Smooth muscle cell (in vitro differentiated cells): ENCODE measurements around the gene RAB23. TPM values are rescaled to one million over a fixed set of nuclear protein-coding genes. Genes with fewer than 3 reads are reported as not detected.

Experiments used
- DNase-seq: peaks from one replicate; lab custom pipeline; 2025; ENCODE audit not compliant: unreplicated experiment; lab: John Stamatoyannopoulos, UW
- H2AFZ ChIP-seq: fragments of 200-600 bp; sonication (generic); 2 replicates; pipeline ENCODE4 v1.6.0; 2016; ENCODE audit warnings: antibody characterized with exemption, low read depth, mild to moderate bottlenecking
- H3F3A ChIP-seq: fragments of 200-600 bp; sonication (generic); 2 replicates; pipeline ENCODE4 v1.6.0; 2017; ENCODE audit warnings: antibody characterized with exemption, low read depth
- H3K27ac ChIP-seq: fragments of 200-600 bp; sonication (generic); 2 replicates; pipeline ENCODE4 v1.5.1; 2016; ENCODE audit warnings: low read depth, mild to moderate bottlenecking
- H3K27me3 ChIP-seq: fragments of 200-600 bp; sonication (generic); 2 replicates; pipeline ENCODE4 v1.6.1; 2016; ENCODE audit warnings: low read depth, mild to moderate bottlenecking
- H3K36me3 ChIP-seq: fragments of 200-600 bp; sonication (generic); 2 replicates; pipeline ENCODE4 v1.5.1; 2016; ENCODE audit warnings: low read depth
- H3K4me1 ChIP-seq: fragments of 200-600 bp; sonication (generic); 2 replicates; pipeline ENCODE4 v1.5.1; 2016; ENCODE audit warnings: low read depth
- H3K4me2 ChIP-seq: fragments of 200-600 bp; sonication (generic); 2 replicates; pipeline ENCODE4 v1.6.0; 2016; ENCODE audit warnings: mild to moderate bottlenecking
- H3K4me3 ChIP-seq: fragments of 200-600 bp; sonication (generic); 2 replicates; pipeline ENCODE4 v1.5.1; 2016; ENCODE audit warnings: mild to moderate bottlenecking
- H3K79me2 ChIP-seq: fragments of 200-600 bp; sonication (generic); 2 replicates; pipeline ENCODE4 v1.6.0; 2016; ENCODE audit warnings: low read depth, mild to moderate bottlenecking
- H3K9ac ChIP-seq: fragments of 200-600 bp; sonication (generic); 2 replicates; pipeline ENCODE4 v1.6.0; 2016; ENCODE audit warnings: low read depth
- H3K9me3 ChIP-seq: fragments of 200-600 bp; sonication (generic); replicated peaks from 2 replicates; pipeline ENCODE4 v1.5.1; 2016; ENCODE audit warnings: low read depth
- H4K20me1 ChIP-seq: fragments of 200-600 bp; sonication (generic); 2 replicates; pipeline ENCODE4 v1.6.0; 2016; ENCODE audit warnings: low read depth
- WGBS: methylation state at CpG from one replicate; pipeline ENCODE4 v1.1.7; 2016; ENCODE audit warnings: low lambda C conversion rate; 5-methylcytosine and 5-hydroxymethylcytosine counted together
- polyA plus RNA-seq: library from polyadenylated mRNA; unstranded; fragments of >200 nt; fragmentation: Nextera tagmentation; extraction: Ambion mirVana; gene quantifications from 2 replicates; pipeline ENCODE4 v1.2.1, GENCODE V29; 2016
- total RNA-seq: library from RNA; depleted of rRNA; stranded (reverse); fragments of >200 nt; gene quantifications from 2 replicates; pipeline ENCODE4 v1.2.3, GENCODE V29; 2014
- TF ChIP-seq, protein P1 (sequence below): fragments of 200-600 bp; sonication (generic); IDR thresholded peaks from 2 replicates; pipeline ENCODE4 v1.5.1; 2017; ENCODE audit warnings: borderline replicate concordance, mild to moderate bottlenecking, antibody characterized with exemption; ENCODE audit not compliant: insufficient read depth, poor library complexity, severe bottlenecking

Gene RAB23
- total and polyA plus RNA-seq, 2 experiments from 2014 or later = 51.4 to 95.3 TPM

DNA sequence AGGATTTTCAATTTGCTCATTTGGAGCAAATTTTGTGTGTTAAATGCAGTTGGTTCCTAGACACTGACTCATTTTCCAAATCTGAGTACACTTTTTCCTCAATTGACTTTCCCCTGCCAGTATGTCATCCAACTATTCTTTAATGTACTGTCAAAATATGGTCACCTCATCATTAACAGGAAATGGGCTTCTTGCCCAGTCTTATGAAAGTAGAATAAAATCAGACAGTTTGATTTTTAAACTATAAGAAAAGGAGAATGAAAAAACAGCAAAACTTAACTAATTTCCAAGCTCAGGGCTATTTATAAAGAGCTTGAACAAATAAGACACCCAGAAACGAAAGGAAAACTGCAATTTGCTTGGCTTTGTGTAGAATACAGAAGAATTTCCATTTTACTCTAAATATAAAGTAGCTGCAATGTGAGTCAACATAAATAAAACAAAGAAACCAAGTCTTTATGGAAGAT, 43.7 kb upstream of the RAB23 start:
- Histone ChIP-seq H3K27ac (peak overlapping the region; percentile 58), H3K4me2 (peak overlapping the region; percentile 5), H2AFZ (no peak overlapping the region), H3K9ac (no peak overlapping the region), H3K36me3 (no peaks in the 10 kb centered on the region), H4K20me1 (no peaks in the 10 kb centered on the region), H3K79me2 (no peaks in the 10 kb centered on the region), H3K9me3 (no peaks in the 10 kb centered on the region), H3K4me3 (no peak overlapping the region), H3K4me1 (peaks cover 7% of the 10 kb centered on the region), H3F3A (peaks cover 20% of the 10 kb centered on the region), H3K27me3 (no peaks in the 10 kb centered on the region)
- 59% methylated on average over 1 of the region's 1 CpG for WGBS
- no peak for DNase-seq
- TF ChIP-seq, protein P1, sequence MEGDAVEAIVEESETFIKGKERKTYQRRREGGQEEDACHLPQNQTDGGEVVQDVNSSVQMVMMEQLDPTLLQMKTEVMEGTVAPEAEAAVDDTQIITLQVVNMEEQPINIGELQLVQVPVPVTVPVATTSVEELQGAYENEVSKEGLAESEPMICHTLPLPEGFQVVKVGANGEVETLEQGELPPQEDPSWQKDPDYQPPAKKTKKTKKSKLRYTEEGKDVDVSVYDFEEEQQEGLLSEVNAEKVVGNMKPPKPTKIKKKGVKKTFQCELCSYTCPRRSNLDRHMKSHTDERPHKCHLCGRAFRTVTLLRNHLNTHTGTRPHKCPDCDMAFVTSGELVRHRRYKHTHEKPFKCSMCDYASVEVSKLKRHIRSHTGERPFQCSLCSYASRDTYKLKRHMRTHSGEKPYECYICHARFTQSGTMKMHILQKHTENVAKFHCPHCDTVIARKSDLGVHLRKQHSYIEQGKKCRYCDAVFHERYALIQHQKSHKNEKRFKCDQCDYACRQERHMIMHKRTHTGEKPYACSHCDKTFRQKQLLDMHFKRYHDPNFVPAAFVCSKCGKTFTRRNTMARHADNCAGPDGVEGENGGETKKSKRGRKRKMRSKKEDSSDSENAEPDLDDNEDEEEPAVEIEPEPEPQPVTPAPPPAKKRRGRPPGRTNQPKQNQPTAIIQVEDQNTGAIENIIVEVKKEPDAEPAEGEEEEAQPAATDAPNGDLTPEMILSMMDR = no peak

DNA sequence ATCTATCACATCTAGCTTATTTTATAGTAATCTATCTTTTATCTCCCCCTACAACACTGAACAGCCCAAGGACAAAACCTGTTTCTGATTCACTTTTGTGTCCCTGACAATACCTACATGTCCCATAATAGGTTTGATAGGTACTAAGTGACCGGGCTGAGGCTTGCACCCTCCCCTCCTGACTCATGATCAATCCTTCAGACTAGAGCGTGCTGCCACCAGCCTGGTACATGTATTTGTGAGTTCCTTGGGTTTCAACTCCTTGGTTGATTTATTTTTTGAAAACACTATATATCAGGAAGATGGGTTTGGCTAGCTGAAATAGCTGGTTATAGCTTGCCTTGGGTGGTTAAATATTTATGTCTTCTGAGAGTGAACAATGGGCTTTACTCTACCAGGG, 41.6 kb upstream of the RAB23 start:
- H3K27me3 ChIP-seq = no peaks in the 10 kb centered on the region
- no peaks in the 10 kb centered on the region for H3K36me3 ChIP-seq
- H2AFZ ChIP-seq = no peak overlapping the region
- H3K9me3 ChIP-seq = no peaks in the 10 kb centered on the region
- peak overlapping the region; percentile 3 for H3K4me2 ChIP-seq
- H4K20me1 ChIP-seq = no peaks in the 10 kb centered on the region
- WGBS = 90% methylated on average over 2 of the region's 2 CpGs
- H3F3A ChIP-seq = peaks cover 26% of the 10 kb centered on the region
- H3K27ac ChIP-seq = peak overlapping the region; percentile 86
- TF ChIP-seq, protein P1 = no peak
- H3K9ac ChIP-seq = peak overlapping the region; percentile 0
- no peaks in the 10 kb centered on the region for H3K79me2 ChIP-seq
- no peak for DNase-seq
- no peak overlapping the region for H3K4me3 ChIP-seq
- peaks cover 7% of the 10 kb centered on the region for H3K4me1 ChIP-seq

DNA sequence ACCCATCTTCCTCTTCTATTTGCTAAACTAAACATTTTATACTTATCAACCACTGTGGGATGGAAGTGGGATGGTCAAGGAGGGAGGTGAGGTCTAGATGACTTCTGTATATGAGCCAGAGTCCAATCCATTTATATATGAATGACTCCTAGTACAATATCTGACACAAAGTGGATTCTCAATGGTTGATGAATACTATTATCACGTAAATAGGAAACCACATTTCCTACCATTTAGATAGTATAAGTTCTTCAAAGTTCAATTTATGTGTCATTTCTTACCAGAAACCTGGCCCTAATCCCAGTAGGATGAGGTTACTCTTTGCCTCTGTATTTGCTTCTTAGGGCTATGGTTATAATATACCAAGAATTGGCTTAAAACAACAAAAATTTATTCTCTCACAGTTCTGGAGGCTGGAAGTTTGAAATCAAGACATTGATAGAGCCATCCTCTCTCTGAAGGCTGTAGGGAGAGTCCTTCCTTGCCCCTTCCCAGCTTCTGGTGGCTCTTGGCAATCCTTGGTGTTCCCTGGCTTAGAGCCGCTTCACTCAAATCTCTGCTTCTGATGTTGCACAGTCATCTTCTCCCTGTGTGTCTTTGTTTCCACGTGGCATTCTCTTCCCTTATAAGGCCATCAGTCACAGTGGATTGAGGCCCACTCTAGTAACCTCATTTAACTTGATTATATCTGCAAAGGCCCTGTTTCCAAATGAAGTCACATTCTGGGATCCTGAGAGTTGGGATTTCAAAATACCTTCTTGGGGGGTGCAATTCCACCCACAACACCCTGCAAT, 41.0 kb upstream of the RAB23 start:
- H3K4me3 ChIP-seq = no peak overlapping the region
- WGBS = 11% methylated on average over 3 of the region's 3 CpGs
- peak overlapping the region; percentile 0 for H3K9ac ChIP-seq
- peak overlapping the region; percentile 70 for H3K4me2 ChIP-seq
- H4K20me1 ChIP-seq = no peaks in the 10 kb centered on the region
- H3K27ac ChIP-seq = peak overlapping the region; percentile 86
- peaks cover 8% of the 10 kb centered on the region for H3K4me1 ChIP-seq
- no peaks in the 10 kb centered on the region for H3K9me3 ChIP-seq
- no peaks in the 10 kb centered on the region for H3K36me3 ChIP-seq
- H3F3A ChIP-seq = peaks cover 32% of the 10 kb centered on the region
- TF ChIP-seq, protein P1 = no peak
- DNase-seq = no peak
- H3K79me2 ChIP-seq = no peaks in the 10 kb centered on the region
- no peaks in the 10 kb centered on the region for H3K27me3 ChIP-seq
- peak overlapping the region; percentile 28 for H2AFZ ChIP-seq

DNA sequence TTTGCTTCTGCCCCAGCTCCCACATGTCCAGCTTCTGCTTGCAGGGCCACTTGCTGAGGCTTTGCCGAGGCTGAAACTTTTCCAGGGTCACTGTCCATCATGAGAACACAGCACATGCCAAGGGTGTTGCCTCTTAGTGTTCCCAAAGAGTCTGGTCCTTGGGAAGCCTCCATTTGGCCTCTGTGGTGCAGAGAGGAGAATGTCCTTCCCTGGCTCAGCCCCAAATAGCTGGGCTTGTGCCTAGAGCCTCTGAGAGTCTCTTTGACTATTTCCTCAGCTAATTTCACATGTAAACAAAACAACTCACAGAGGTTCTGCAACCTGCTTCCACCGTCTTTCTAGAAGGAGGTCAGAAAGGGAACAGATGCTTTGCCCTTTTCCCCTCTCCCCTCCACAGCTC, 40.4 kb upstream of the RAB23 start:
- no peak overlapping the region for H2AFZ ChIP-seq
- peak overlapping the region; percentile 0 for H3K9ac ChIP-seq
- H3K4me1 ChIP-seq = peaks cover 14% of the 10 kb centered on the region
- H3F3A ChIP-seq = peaks cover 32% of the 10 kb centered on the region
- H3K27me3 ChIP-seq = no peaks in the 10 kb centered on the region
- TF ChIP-seq, protein P1 = no peak
- DNase-seq = no peak
- H3K79me2 ChIP-seq = no peaks in the 10 kb centered on the region
- H3K27ac ChIP-seq = peak overlapping the region; percentile 86
- 63% methylated on average over 2 of the region's 2 CpGs for WGBS
- H4K20me1 ChIP-seq = no peaks in the 10 kb centered on the region
- H3K36me3 ChIP-seq = no peaks in the 10 kb centered on the region
- H3K4me2 ChIP-seq = peak overlapping the region; percentile 70
- no peak overlapping the region for H3K4me3 ChIP-seq
- H3K9me3 ChIP-seq = no peaks in the 10 kb centered on the region
